T-cell (primary cell): ENCODE results near the gene SUSD1. TPM values are rescaled to one million over a fixed set of nuclear protein-coding genes. Genes with fewer than 3 reads are reported as not detected.

Experiments used
- ATAC-seq, 4 experiments: fragments of 200-7000 bp in 3 of 4; fragments of 150-1000 bp in 1 of 4; cut with Tn5 transposase; replicated peaks in 1 of 4; 1 replicate in 3 of 4; 2 replicates in 1 of 4; pipeline ENCODE4 v1.10.0; 2021; ENCODE audit warnings: moderate library complexity in 3 of 4, mild to moderate bottlenecking in 2 of 4, moderate number of reproducible peaks in 1 of 4
- CTCF ChIA-PET, 2 donors: fragments of 300-600 bp; sonication (Branson Sonifier 250); formaldehyde crosslinking; loops; one replicate each; lab custom pipeline; 2022; ENCODE audit warnings: antibody characterized with exemption in 2 of 2; lab: Charles Lee
- POLR2A ChIA-PET, 2 donors: fragments of 300-600 bp; sonication (Branson Sonifier 250); formaldehyde crosslinking; loops; one replicate each; lab custom pipeline; 2022; ENCODE audit warnings: antibody characterized with exemption in 2 of 2; lab: Charles Lee
- DNase-seq, 35 experiments: peaks; one replicate each; pipeline versions ENCODE4 v3.0.0 to v3.0.0-alpha.2; 2013 to 2023
- H3K27ac ChIP-seq: one replicate; pipeline ENCODE4 v1.5.1; 2013; ENCODE audit warnings: low read length
- H3K27me3 ChIP-seq, 2 experiments: replicated peaks in 1 of 2; 1 replicate in 1 of 2; 2 replicates in 1 of 2; pipeline versions ENCODE4 v1.6.1 to v1.7.0; 2013; ENCODE audit warnings: low read length in 1 of 2, mixed read lengths in 1 of 2; ENCODE audit not compliant: control insufficient read depth in 2 of 2, insufficient read depth in 2 of 2; ENCODE audit errors: extremely low read depth in 1 of 2
- H3K36me3 ChIP-seq, 2 donors: 1 replicate in 1 of 2; 2 replicates in 1 of 2; pipeline versions ENCODE4 v1.6.1 to v1.7.0; 2013; ENCODE audit warnings: low read length in 1 of 2; ENCODE audit not compliant: control insufficient read depth in 2 of 2, insufficient read depth in 1 of 2; ENCODE audit errors: extremely low read depth in 1 of 2
- H3K4me1 ChIP-seq, 2 experiments: 1 replicate in 1 of 2; 2 replicates in 1 of 2; pipeline versions ENCODE4 v1.6.1 to v1.7.0; 2013; ENCODE audit warnings: low read length in 2 of 2, mixed read lengths in 1 of 2; ENCODE audit not compliant: insufficient read depth in 2 of 2, control insufficient read depth in 1 of 2; ENCODE audit errors: extremely low read depth in 1 of 2
- H3K4me3 ChIP-seq, 2 donors: 1 replicate in 1 of 2; 2 replicates in 1 of 2; pipeline versions ENCODE4 v1.5.1 to v1.7.0; 2013; ENCODE audit warnings: mild to moderate bottlenecking in 2 of 2, low read length in 1 of 2, moderate library complexity in 1 of 2; ENCODE audit not compliant: control insufficient read depth in 1 of 2; ENCODE audit errors: extremely low read depth in 1 of 2
- H3K9me3 ChIP-seq: 2 replicates; pipeline ENCODE4 v1.7.0; 2013
- H3K27ac Mint-ChIP-seq, 2 donors: one replicate each; pipeline ENCODE4 v1.8.0; 2020 to 2021; ENCODE audit warnings: mild to moderate bottlenecking in 2 of 2, mixed read lengths in 2 of 2
- H3K27me3 Mint-ChIP-seq, 2 donors: one replicate each; pipeline ENCODE4 v1.8.0; 2021 to 2022; ENCODE audit warnings: mixed read lengths in 2 of 2
- H3K36me3 Mint-ChIP-seq: one replicate; pipeline ENCODE4 v1.8.0; 2021; ENCODE audit warnings: mixed read lengths
- H3K4me1 Mint-ChIP-seq, 3 donors: one replicate each; pipeline ENCODE4 v1.8.0; 2020 to 2022; ENCODE audit warnings: mixed read lengths in 3 of 3, mild to moderate bottlenecking in 1 of 3
- H3K4me3 Mint-ChIP-seq, 3 donors: one replicate each; pipeline ENCODE4 v1.8.0; 2020 to 2022; ENCODE audit warnings: mild to moderate bottlenecking in 3 of 3, mixed read lengths in 3 of 3, moderate library complexity in 3 of 3
- H3K9me3 Mint-ChIP-seq, 3 donors: one replicate each; pipeline ENCODE4 v1.8.0; 2020 to 2022; ENCODE audit warnings: mixed read lengths in 3 of 3
- WGBS: methylation state at CpG from one replicate; pipeline ENCODE4 v1.1.5; 2013; ENCODE audit warnings: missing lambda C conversion rate; ENCODE audit not compliant: insufficient coverage; 5-methylcytosine and 5-hydroxymethylcytosine counted together
- total RNA-seq, 35 experiments: library from RNA in 6 of 35; stranded (reverse) in 6 of 35; fragments of 120-200 nt in 1 of 35; gene quantifications; one replicate each; pipeline versions ENCODE4 v1.2.1 to v1.2.4 and lab custom pipeline; 2013 to 2026

The SUSD1 gene
- total RNA-seq, 5 donors from 2014 or later (not counting 1 experiment from before 2014, with no cell fraction given), result 5.6 to 17.5 (median 7.9) TPM

GRCh38 chr9:112069318-112070169 is 105.6 kb downstream of the SUSD1 start:
- Histone ChIP-seq H3K9me3 (no peaks in the 10 kb centered on the region), H3K27me3 (no peaks in the 10 kb centered on the region), H3K27ac (no peak overlapping the region), H3K36me3 (peaks cover 0 to 5% of the 10 kb centered on the region in 2 donors), H3K4me1 (peaks cover 12 to 14% of the 10 kb centered on the region in 2 experiments), H3K4me3 (no peak overlapping the region)
- no peak overlapping the region for H3K27ac Mint-ChIP-seq
- ChIA-PET CTCF (interaction anchor here in 1 of 2 donors (0.5 kb wide), 1 partner anchor 473 kb away, joined by 4 read pairs; no protein-coding TSS in a partner anchor), POLR2A (no interaction called here)
- DNase-seq (no peak), ATAC-seq (no peak)
- peaks cover 13 to 16% (median 16%) of the 10 kb centered on the region in 3 donors for H3K4me1 Mint-ChIP-seq
- no peaks in the 10 kb centered on the region for H3K27me3 Mint-ChIP-seq
- H3K36me3 Mint-ChIP-seq, result peaks cover 12% of the 10 kb centered on the region
- WGBS, result 98% methylated on average over 4 of the region's 15 CpGs
- no peak overlapping the region for H3K4me3 Mint-ChIP-seq
- no peaks in the 10 kb centered on the region for H3K9me3 Mint-ChIP-seq

- 95% methylated on average over 12 of the region's 14 CpGs for WGBS
- ATAC-seq, result no peak
- no peak overlapping the region for H3K27ac Mint-ChIP-seq
- no peaks in the 10 kb centered on the region for H3K27me3 Mint-ChIP-seq
- no peaks in the 10 kb centered on the region for H3K9me3 Mint-ChIP-seq
- H3K36me3 ChIP-seq, result no peaks in the 10 kb centered on the region
- no peak for DNase-seq
- CTCF ChIA-PET, result interaction anchor here in 1 of 2 donors (0.7 kb wide), 1 partner anchor 37 kb away, joined by 3 read pairs; no protein-coding TSS in a partner anchor
- H3K4me1 ChIP-seq, result peaks cover 3 to 4% of the 10 kb centered on the region in 2 experiments
- POLR2A ChIA-PET, result no interaction called here
- H3K27me3 ChIP-seq, result no peaks in the 10 kb centered on the region
- no peak overlapping the region for H3K4me3 ChIP-seq
- peaks cover 11 to 16% (median 11%) of the 10 kb centered on the region in 3 donors for H3K4me1 Mint-ChIP-seq
- H3K27ac ChIP-seq, result no peak overlapping the region
- H3K9me3 ChIP-seq, result no peaks in the 10 kb centered on the region
- H3K4me3 Mint-ChIP-seq, result no peak overlapping the region
- H3K36me3 Mint-ChIP-seq, result peaks cover 16% of the 10 kb centered on the region
Measured at GRCh38 chr9:112065806-112066606, 109.1 kb downstream of the SUSD1 start.

GRCh38 chr9:112064871-112065270 is 110.2 kb downstream of the SUSD1 start:
- peaks cover 13% of the 10 kb centered on the region for H3K36me3 Mint-ChIP-seq

GRCh38 chr9:112063586-112063985 is 111.5 kb downstream of the SUSD1 start:
- Mint-ChIP-seq H3K4me1 (peaks cover 12 to 22% (median 15%) of the 10 kb centered on the region in 3 donors), H3K36me3 (peaks cover 14% of the 10 kb centered on the region)
- POLR2A ChIA-PET, result no interaction called here

More at GRCh38 chr9:112064871-112065270, 110.2 kb downstream of the SUSD1 start:
- Histone ChIP-seq H3K36me3 (no peaks in the 10 kb centered on the region), H3K4me3 (no peak overlapping the region), H3K27me3 (no peaks in the 10 kb centered on the region), H3K4me1 (peaks cover 3 to 5% of the 10 kb centered on the region in 2 experiments), H3K9me3 (no peaks in the 10 kb centered on the region), H3K27ac (no peak overlapping the region)
- POLR2A ChIA-PET, result no interaction called here
- H3K27ac Mint-ChIP-seq, result no peak overlapping the region
- CTCF ChIA-PET, result interaction anchor here in 1 of 2 donors (0.7 kb wide), 1 partner anchor 12 kb away, joined by 3 read pairs; no protein-coding TSS in a partner anchor
- DNase-seq (no peak), ATAC-seq (no peak)
- H3K9me3 Mint-ChIP-seq, result no peaks in the 10 kb centered on the region
- no peaks in the 10 kb centered on the region for H3K27me3 Mint-ChIP-seq
- peaks cover 12 to 22% (median 15%) of the 10 kb centered on the region in 3 donors for H3K4me1 Mint-ChIP-seq
- WGBS, result 100% methylated on average over 2 of the region's 5 CpGs
- H3K4me3 Mint-ChIP-seq, result no peak overlapping the region

GRCh38 chr9:112063151-112063550 is 111.9 kb downstream of the SUSD1 start:
- Histone ChIP-seq H3K36me3 (peaks cover 2 to 3% of the 10 kb centered on the region in 2 donors), H3K4me1 (peaks cover 3 to 5% of the 10 kb centered on the region in 2 experiments), H3K4me3 (no peak overlapping the region), H3K27ac (no peak overlapping the region), H3K9me3 (no peaks in the 10 kb centered on the region), H3K27me3 (no peaks in the 10 kb centered on the region)
- Mint-ChIP-seq H3K4me1 (peaks cover 12 to 22% (median 15%) of the 10 kb centered on the region in 3 donors), H3K27me3 (no peaks in the 10 kb centered on the region), H3K4me3 (no peak overlapping the region), H3K9me3 (no peaks in the 10 kb centered on the region), H3K27ac (no peak overlapping the region), H3K36me3 (peaks cover 18% of the 10 kb centered on the region)
- ATAC-seq (no peak), DNase-seq (no peak)
- ChIA-PET CTCF (no interaction called here), POLR2A (no interaction called here)

More at GRCh38 chr9:112063586-112063985, 111.5 kb downstream of the SUSD1 start:
- Mint-ChIP-seq H3K4me3 (no peak overlapping the region), H3K27ac (no peak overlapping the region), H3K9me3 (no peaks in the 10 kb centered on the region), H3K27me3 (no peaks in the 10 kb centered on the region)
- peaks cover 0 to 3% of the 10 kb centered on the region in 2 donors for H3K36me3 ChIP-seq
- no peak overlapping the region for H3K27ac ChIP-seq
- no peak for DNase-seq
- CTCF ChIA-PET, result no interaction called here
- H3K9me3 ChIP-seq, result no peaks in the 10 kb centered on the region
- no peak overlapping the region for H3K4me3 ChIP-seq
- no peak for ATAC-seq
- H3K4me1 ChIP-seq, result peaks cover 3 to 5% of the 10 kb centered on the region in 2 experiments
- no peaks in the 10 kb centered on the region for H3K27me3 ChIP-seq
- no CpG with 5 or more reads among the region's 4 CpGs for WGBS

GRCh38 chr9:112061152-112061740 is 113.9 kb downstream of the SUSD1 start:
- ChIA-PET POLR2A (interaction anchor here in 1 of 2 donors (0.6 to 0.7 kb wide), 3 partner anchors 13 to 187 kb away, joined by 4 read pairs; no protein-coding TSS in a partner anchor), CTCF (no interaction called here)
- Mint-ChIP-seq H3K27me3 (no peaks in the 10 kb centered on the region), H3K4me3 (no peak overlapping the region), H3K4me1 (peaks cover 21 to 28% (median 21%) of the 10 kb centered on the region in 3 donors), H3K27ac (peak overlapping the region in 1 of 2 donors; percentile 48), H3K9me3 (no peaks in the 10 kb centered on the region), H3K36me3 (peaks cover 27% of the 10 kb centered on the region)
- Histone ChIP-seq H3K27ac (no peak overlapping the region), H3K36me3 (peaks cover 3 to 5% of the 10 kb centered on the region in 2 donors), H3K27me3 (no peaks in the 10 kb centered on the region), H3K4me1 (peaks cover 6 to 7% of the 10 kb centered on the region in 2 experiments), H3K4me3 (no peak overlapping the region), H3K9me3 (no peaks in the 10 kb centered on the region)
- WGBS, result no CpG with 5 or more reads among the region's 3 CpGs
- DNase-seq, result peak in 16 of 35 experiments; percentile 4 to 32 (median 8)
- peak in 2 of 4 experiments; percentile 57 to 73 for ATAC-seq
